HG03025 (cell line): ENCODE measurements around the gene PDE4C.

Experiments used
- ATAC-seq: cut with Tn5 transposase; IDR thresholded peaks from one replicate; pipeline ENCODE4 v1.9.1; 2021; ENCODE audit warnings: mild to moderate bottlenecking, moderate library complexity; ENCODE audit not compliant: unreplicated experiment, low FRiP score

PDE4C gene

DNA sequence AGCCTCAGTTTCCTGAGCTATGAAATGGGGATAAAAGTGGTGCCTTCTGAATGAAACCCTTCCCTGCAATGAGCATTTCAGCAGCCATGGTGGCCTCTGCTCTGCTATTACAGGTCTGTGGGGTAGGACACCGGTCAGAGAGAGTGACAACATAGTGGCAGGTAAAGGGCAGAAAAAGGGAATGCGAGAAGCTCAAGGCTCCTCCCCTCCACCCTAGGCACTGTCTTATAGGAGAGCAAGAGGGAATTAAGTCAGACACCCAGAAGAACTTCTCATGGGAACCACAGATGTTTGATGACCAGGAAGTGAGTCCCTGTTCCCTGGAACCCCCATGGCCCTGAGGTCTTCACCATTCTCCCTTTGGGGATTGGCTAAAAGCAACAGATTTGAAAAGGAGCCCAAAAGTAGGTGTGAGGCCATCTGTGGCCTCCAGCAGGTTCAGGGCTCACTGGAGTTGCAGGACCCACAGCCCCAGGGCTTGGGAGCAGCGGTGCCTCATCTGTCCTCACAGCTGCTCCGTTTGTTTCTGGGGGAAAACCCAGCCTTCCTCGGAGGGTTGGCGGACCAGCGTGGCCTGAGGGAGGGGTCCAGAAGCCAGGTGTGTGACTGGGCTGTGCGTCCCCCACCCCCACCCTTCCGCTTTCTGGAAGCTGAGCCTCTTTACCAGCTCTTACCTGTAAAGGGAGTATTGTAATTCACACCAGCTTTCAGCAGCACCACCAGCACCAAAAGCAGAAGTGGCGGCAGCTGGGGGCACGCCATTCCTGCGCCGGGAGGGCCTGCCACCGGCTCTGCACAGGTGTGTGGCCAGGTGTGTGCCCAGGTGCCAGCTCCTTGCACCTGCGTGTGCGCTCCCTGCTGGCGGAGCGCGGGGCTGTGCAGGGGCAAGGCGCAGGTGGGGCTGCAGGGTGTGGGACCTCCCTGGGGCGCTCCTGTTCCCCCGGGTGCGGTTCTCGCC is 28.6 kb upstream of the PDE4C start:
- no peak for ATAC-seq

GRCh38 chr19:18253716-18254115 is 27.5 kb upstream of the PDE4C start:
- ATAC-seq, result no peak

DNA sequence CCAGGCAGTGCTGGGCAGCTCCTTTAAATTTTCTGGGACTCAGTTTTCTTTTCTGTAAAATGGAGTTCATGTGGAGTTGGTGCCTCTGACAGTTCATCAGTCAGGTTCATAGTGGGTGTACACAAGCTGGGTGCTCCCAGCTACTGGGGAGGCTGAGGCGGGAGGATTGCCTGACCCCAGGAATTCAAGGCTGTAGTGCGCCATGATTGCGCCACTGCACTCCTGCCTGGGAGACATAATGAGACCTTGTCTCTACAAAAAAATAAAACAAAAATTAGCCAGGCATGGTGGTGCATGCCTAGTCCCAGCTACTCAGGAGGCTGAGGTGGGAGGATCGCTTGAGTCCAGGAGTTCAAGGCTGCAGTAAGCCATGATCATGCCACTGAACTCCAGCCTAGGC is 26.9 kb upstream of the PDE4C start:
- no peak for ATAC-seq

GRCh38 chr19:18252370-18252717 is 26.1 kb upstream of the PDE4C start:
- no peak for ATAC-seq

DNA sequence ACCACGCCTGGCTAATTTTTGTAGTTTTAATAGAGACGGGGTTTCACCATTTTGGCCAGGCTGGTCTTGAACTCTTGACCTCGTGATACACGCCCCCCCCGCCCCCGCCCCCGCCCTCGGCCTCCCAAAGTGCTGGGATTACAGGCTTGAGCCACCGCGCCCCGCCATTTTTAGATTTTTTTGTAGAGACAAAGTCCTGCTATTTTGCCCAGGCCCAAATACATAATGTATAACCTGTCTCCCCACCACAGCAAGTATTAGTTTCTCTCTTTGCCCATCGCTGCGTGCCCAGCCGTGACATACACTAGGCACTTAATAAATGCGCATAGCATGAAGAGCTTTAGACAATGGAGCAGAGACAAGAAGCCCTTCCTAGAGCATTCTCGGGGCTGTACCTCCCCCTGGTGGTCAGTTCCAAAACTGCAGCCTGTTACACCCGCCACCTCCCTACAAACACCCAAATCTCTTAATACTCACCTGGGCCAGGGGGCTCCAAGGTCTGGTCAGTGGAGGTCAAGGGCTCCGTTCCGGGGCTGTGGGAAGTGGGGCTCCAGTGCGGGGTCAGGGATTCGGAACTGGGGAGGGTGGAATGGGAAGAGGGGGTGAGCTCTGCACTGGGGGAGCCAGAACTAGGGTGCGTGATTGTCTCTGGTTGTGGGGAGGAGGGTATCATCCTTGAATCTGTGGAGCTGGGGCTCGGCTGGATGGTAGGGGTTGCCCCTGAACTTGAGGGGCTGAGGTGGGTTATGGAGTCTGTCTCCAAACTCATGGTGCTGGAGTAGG is 25.5 kb upstream of the PDE4C start:
- no peak for ATAC-seq

DNA sequence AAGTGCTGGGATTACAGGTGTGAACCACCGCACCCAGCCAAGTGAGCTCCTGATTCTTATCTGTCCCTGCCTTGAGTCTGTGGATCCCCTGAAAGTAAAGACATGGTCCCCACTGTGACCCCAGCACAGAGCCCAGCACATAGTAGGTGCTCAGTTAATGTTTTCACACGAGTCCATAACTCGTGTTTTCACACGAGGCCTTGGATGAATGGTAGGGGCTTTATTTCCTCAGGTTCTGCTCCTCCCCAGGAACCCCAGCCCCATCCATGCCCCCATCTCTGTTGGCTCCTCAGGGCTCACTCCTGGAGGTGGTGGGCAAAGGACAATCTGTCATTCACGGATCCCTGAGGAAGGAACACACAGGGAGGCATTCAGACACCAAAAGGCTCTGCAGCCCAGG is 23.6 kb upstream of the PDE4C start:
- ATAC-seq, result no peak

GRCh38 chr19:18245297-18245696 is 19.1 kb upstream of the PDE4C start:
- ATAC-seq, result no peak

GRCh38 chr19:18239303-18239702 is 13.1 kb upstream of the PDE4C start:
- no peak for ATAC-seq

- no peak for ATAC-seq
Observed at GRCh38 chr19:18234194-18234593, 8.0 kb upstream of the PDE4C start.

GRCh38 chr19:18233224-18233825 is 7.1 kb upstream of the PDE4C start:
- no peak for ATAC-seq

DNA sequence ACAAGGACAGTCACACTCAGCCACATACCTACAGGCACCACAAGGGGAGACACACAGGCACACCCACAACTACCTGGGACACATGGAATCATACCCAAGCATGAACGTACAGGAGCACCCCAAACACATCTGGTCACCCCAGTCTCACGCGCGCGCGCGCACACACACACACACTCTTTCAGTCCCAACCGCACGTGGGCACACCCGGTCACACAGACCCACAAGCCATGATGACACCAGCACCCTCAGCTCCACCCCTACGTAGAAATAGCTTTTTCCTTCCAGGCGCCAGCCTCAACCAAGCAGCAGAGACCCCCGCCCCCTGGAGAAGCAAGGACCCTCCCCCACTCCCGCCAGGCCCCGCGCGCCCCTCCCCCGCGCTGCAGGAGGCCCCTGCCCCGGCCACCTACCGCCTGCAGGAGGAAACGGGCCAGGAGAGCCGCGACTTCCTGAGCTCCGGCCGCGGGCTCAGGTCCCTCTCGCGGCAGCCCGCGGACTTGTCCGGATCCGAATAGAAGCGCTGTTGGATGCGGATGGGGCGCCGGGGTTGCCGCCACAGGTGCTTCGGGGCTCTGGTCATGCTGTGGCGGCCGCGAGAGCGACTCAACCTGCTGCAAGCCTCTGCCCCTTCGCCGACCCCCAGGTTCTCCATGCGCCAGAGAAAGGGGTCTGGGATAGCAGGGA is 6.4 kb upstream of the PDE4C start:
- ATAC-seq, result no peak

DNA sequence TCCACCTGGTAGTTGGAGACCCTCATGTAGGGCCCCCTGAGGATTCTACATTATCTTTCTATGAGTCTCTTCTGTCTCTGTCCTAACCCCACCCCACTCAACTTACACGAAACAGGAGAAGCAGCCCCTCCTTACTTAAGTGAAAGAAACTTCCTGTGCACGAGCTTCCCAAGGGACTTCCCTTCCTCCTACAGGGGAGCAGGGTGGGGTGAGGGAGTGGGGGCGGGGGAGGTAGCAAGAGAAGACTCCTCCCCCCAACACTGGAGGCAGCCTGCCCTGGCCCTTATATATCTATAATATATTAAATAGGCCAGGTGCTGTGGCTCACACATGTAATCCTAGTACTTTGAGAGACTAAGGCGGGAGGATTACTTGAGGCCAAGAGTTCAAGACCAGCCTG is 5.5 kb upstream of the PDE4C start:
- no peak for ATAC-seq

GRCh38 chr19:18230941-18231734 is 4.9 kb upstream of the PDE4C start:
- no peak for ATAC-seq

GRCh38 chr19:18229915-18230314 is 3.7 kb upstream of the PDE4C start:
- no peak for ATAC-seq

GRCh38 chr19:18229474-18229873 is 3.2 kb upstream of the PDE4C start:
- no peak for ATAC-seq

DNA sequence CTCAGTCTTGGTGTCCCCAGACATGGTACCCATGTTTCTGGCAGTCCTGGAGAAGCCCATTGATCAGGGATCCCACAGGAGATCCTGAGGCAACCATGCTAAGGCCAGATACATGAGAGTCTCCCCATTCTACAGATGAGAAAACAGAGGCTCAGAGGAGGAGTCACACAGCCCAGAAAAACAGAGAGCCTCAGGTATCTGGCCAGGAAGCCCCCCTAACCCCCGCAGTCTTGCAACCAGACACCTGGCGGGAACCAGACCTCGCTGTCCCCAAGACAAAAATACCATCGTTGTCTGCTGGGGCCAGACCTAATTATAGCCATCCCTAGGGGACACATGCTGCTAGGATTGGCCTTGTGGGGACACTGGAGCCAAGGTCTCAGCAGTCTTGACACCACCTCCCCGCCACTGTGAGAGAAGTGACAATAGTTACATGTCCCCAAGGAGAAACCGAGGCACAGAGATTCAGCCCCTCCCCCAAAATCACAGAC is 1.6 kb upstream of the PDE4C start:
- ATAC-seq, result no peak

DNA sequence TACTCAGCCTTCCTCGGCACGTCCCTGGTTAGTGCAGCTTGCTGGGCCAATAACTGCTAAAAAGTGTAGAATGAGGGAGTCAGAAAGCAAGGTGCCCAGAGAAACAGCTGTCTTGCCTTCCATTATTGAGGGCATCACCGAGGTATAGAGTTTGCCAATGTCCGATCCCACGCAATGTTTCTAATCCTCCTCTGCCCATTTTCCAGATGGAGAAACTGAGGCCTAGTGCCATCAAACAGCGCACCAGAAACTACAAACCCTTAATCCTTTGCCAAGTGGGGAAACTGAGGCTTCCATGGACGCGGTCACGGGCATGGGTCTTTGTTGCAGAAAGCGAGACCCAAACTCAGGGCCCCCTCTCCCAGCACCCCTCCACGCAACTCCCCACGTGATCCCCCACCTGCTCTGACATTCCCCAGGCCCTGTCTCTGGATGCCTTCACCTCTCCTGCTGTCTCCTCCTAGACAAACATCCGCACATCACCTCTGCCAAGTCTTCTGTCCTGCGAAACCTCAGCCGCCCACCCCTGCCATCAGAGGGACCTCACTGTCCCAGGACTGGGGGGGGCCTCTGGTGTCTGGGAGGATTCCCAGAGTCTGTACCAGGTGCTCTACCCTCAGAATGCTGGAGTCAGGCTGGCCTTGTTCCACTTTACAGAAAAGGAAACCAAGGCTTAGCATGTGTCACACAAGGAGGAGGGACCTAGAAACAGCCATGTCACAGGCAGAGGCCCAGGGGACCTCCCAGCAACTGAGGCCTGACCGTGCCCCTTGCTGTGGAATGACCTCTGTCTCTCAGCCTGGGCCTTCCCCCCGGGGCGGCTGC is 930 bp upstream of the PDE4C start:
- ATAC-seq, result no peak

GRCh38 chr19:18225355-18225701 is 910 bp downstream of the PDE4C start:
- ATAC-seq, result no peak
